Skin of body (tissue), 2 donors: Measurements from ENCODE around the gene MKS1. TPM values are rescaled to one million over a fixed set of nuclear protein-coding genes. Genes with fewer than 3 reads are reported as not detected.

ENCODE experiments used
- DNase-seq: peaks from one replicate; lab custom pipeline; 2025; lab: John Stamatoyannopoulos, UW
- total RNA-seq: library from RNA; depleted of rRNA; stranded (reverse); fragments of >200 nt; gene quantifications from one replicate; pipeline ENCODE4 v1.2.3, GENCODE V29; 2014

Gene MKS1
- total RNA-seq, 1 donor from 2014 or later: 11.0 TPM

- no peak for DNase-seq
Measured at GRCh38 chr17:58245428-58246103, 26.5 kb upstream of the MKS1 start.

GRCh38 chr17:58244963-58245362 lies 25.9 kb upstream of the MKS1 start:
- DNase-seq: no peak

- DNase-seq: no peak
Measured at GRCh38 chr17:58242171-58242784, 23.2 kb upstream of the MKS1 start.

GRCh38 chr17:58239987-58240386 lies 20.9 kb upstream of the MKS1 start:
- DNase-seq: no peak

GRCh38 chr17:58238147-58238634 lies 19.1 kb upstream of the MKS1 start, which contains the start of gene LPO:
LPO (plus strand) TSS chr17:58238584; CDS start chr17:58242980, 4,396 bp downstream.
- DNase-seq: no peak

- no peak for DNase-seq
Measured at GRCh38 chr17:58236394-58236793, 17.3 kb upstream of the MKS1 start.

- no peak for DNase-seq
Measured at GRCh38 chr17:58235821-58236220, 16.8 kb upstream of the MKS1 start.

- no peak for DNase-seq
Measured at GRCh38 chr17:58234512-58234911, 15.5 kb upstream of the MKS1 start.

- DNase-seq: no peak
Measured at GRCh38 chr17:58233543-58233942, 14.5 kb upstream of the MKS1 start.

GRCh38 chr17:58232707-58233156 lies 13.7 kb upstream of the MKS1 start:
- DNase-seq: no peak

GRCh38 chr17:58231641-58232040 lies 12.6 kb upstream of the MKS1 start:
- DNase-seq: no peak

- DNase-seq: no peak
Measured at GRCh38 chr17:58229881-58230280, 10.8 kb upstream of the MKS1 start.

GRCh38 chr17:58229384-58229783 lies 10.3 kb upstream of the MKS1 start:
- no peak for DNase-seq

- DNase-seq: no peak
Measured at GRCh38 chr17:58228679-58229078, 9.6 kb upstream of the MKS1 start.

- no peak for DNase-seq
Measured at GRCh38 chr17:58227733-58228132, 8.7 kb upstream of the MKS1 start.

GRCh38 chr17:58224315-58224714 lies 5.3 kb upstream of the MKS1 start:
- DNase-seq: no peak

GRCh38 chr17:58219789-58220183 lies 731 bp upstream of the MKS1 start:
- DNase-seq: no peak

- no peak for DNase-seq
Measured at GRCh38 chr17:58217766-58218165, 1.3 kb downstream of the MKS1 start.

- DNase-seq: no peak
Measured at GRCh38 chr17:58215685-58216084, 3.4 kb downstream of the MKS1 start.

GRCh38 chr17:58210922-58211321 lies 8.1 kb downstream of the MKS1 start:
- DNase-seq: no peak

- no peak for DNase-seq
Measured at GRCh38 chr17:58208344-58208743, 10.7 kb downstream of the MKS1 start.

GRCh38 chr17:58207451-58207850 lies 11.6 kb downstream of the MKS1 start:
- no peak for DNase-seq

- DNase-seq: no peak
Measured at GRCh38 chr17:58205936-58206335, 13.1 kb downstream of the MKS1 start.
